Dendritic cell treated with granulocyte-macrophage colony-stimulating factor and Interleukin-4, amounts not matched to agents 40 ng/mL and 50 ng/mL, for 4 days (primary cell): Measurements from ENCODE around the gene UTP25.
"Not testable (repeated sequence)": the region's sequence is repeated elsewhere in the genome, so short reads cannot be mapped to it uniquely, and the experiment has no call there.

Source experiments
- H3K27ac Mint-ChIP-seq: one replicate; pipeline ENCODE4 v1.8.0; 2022; ENCODE audit warnings: mild to moderate bottlenecking, mixed read lengths
- H3K27me3 Mint-ChIP-seq: one replicate; pipeline ENCODE4 v1.8.0; 2022; ENCODE audit warnings: mild to moderate bottlenecking, mixed read lengths
- H3K36me3 Mint-ChIP-seq: one replicate; pipeline ENCODE4 v1.8.0; 2022; ENCODE audit warnings: low read depth, mixed read lengths
- H3K4me1 Mint-ChIP-seq: one replicate; pipeline ENCODE4 v1.8.0; 2022; ENCODE audit warnings: low read depth, mixed read lengths
- H3K4me3 Mint-ChIP-seq: one replicate; pipeline ENCODE4 v1.8.0; 2022; ENCODE audit warnings: mild to moderate bottlenecking, moderate library complexity, mixed read lengths
- H3K9me3 Mint-ChIP-seq: one replicate; pipeline ENCODE4 v1.8.0; 2022; ENCODE audit warnings: mixed read lengths
- intact Hi-C: fragments of 100-400 bp; cut with micrococcal nuclease; formaldehyde crosslinking; loops from one replicate; pipeline ENCODE4 v1.15.0; 2022

Gene UTP25

GRCh38 chr1:209895709-209896108 lies 67.9 kb downstream of the UTP25 start:
- Mint-ChIP-seq H3K27ac (no peak overlapping the region), H3K36me3 (no peaks in the 10 kb centered on the region), H3K4me1 (no peaks in the 10 kb centered on the region), H3K9me3 (no peaks in the 10 kb centered on the region), H3K27me3 (no peaks in the 10 kb centered on the region), H3K4me3 (no peak overlapping the region)
- intact Hi-C loops, result no loop called here

DNA sequence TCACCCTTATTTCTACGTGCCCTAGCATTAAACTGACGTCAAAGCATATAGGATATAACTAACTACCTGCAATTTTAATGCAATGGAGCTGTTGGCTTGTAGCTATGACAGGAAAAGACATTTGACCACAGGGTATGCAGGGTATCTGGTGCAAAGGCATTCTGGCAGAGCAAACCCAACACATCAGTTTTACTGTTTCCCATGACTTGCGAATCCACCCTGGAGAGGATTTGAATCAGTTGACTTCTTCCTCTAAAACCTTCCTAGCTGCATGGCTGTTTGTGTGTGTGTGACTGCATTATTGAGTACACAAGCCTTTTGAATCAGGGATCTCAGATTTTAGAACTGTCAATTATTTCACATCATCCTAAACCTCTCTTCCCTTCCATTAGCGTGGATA lies 68.6 kb downstream of the UTP25 start:
- no peak overlapping the region for H3K27ac Mint-ChIP-seq
- intact Hi-C loops, result no loop called here
- no peaks in the 10 kb centered on the region for H3K9me3 Mint-ChIP-seq
- no peaks in the 10 kb centered on the region for H3K36me3 Mint-ChIP-seq
- H3K27me3 Mint-ChIP-seq, result no peaks in the 10 kb centered on the region
- no peaks in the 10 kb centered on the region for H3K4me1 Mint-ChIP-seq
- H3K4me3 Mint-ChIP-seq, result no peak overlapping the region

- not testable (repeated sequence) for H3K36me3 Mint-ChIP-seq, H3K27me3 Mint-ChIP-seq
These were observed 70.5 kb downstream of the UTP25 start for GRCh38 chr1:209898271-209898670.

GRCh38 chr1:209898851-209899250 lies 71.1 kb downstream of the UTP25 start:
- H3K36me3 Mint-ChIP-seq, intact Hi-C loops, H3K4me3 Mint-ChIP-seq, H3K4me1 Mint-ChIP-seq, H3K9me3 Mint-ChIP-seq, H3K27me3 Mint-ChIP-seq, H3K27ac Mint-ChIP-seq: not testable (repeated sequence)

More at GRCh38 chr1:209898271-209898670, 70.5 kb downstream of the UTP25 start:
- H3K4me3 Mint-ChIP-seq, H3K4me1 Mint-ChIP-seq, H3K9me3 Mint-ChIP-seq, H3K27ac Mint-ChIP-seq, intact Hi-C loops: not testable (repeated sequence)

GRCh38 chr1:209899948-209900347 lies 72.2 kb downstream of the UTP25 start:
- Mint-ChIP-seq H3K27ac (no peak overlapping the region), H3K27me3 (no peaks in the 10 kb centered on the region), H3K9me3 (no peaks in the 10 kb centered on the region), H3K4me1 (no peaks in the 10 kb centered on the region), H3K36me3 (no peaks in the 10 kb centered on the region), H3K4me3 (no peak overlapping the region)
- intact Hi-C loops, result no loop called here

DNA sequence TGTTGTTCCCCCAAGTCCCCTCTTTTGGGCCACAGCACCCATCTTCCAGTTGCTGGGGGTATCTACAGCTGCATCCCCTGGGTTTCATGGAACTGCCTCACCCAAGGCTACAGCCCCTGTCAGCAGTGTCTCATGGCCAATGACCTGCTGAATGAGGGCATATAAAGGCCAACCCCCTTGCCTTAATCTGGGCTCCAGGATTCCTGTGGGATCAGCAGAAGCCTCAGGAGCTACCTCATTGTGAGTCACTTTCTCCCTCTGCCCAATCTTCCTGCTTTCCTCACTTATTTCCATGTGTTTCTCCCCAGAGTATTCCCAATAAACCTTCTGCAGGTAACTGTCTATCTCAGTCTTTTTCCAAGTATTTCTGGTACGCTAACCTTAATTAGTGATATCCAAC lies 73.0 kb downstream of the UTP25 start:
- H3K27ac Mint-ChIP-seq, result no peak overlapping the region
- no peak overlapping the region for H3K4me3 Mint-ChIP-seq
- no peaks in the 10 kb centered on the region for H3K4me1 Mint-ChIP-seq
- no peaks in the 10 kb centered on the region for H3K36me3 Mint-ChIP-seq
- H3K9me3 Mint-ChIP-seq, result no peaks in the 10 kb centered on the region
- H3K27me3 Mint-ChIP-seq, result no peaks in the 10 kb centered on the region
- intact Hi-C loops, result no loop called here

DNA sequence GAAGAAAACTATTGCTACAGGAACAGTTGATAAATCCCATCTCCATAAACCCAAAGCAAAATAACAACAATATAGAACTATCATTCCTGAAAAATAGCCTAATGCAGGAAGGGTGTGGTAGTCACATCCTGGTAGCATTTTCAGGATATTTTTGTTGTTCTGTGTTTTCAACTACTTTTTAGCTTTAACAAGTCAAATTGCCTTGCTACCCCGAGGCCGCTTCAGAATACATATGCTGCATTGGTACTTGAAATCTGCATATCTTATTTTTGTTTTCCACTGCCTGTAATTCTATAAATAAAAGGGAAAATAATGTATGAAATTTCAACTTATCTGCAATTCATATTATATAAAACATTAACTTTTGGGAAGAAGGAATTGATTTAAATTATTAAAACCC lies 73.4 kb downstream of the UTP25 start:
- no peak overlapping the region for H3K27ac Mint-ChIP-seq

DNA sequence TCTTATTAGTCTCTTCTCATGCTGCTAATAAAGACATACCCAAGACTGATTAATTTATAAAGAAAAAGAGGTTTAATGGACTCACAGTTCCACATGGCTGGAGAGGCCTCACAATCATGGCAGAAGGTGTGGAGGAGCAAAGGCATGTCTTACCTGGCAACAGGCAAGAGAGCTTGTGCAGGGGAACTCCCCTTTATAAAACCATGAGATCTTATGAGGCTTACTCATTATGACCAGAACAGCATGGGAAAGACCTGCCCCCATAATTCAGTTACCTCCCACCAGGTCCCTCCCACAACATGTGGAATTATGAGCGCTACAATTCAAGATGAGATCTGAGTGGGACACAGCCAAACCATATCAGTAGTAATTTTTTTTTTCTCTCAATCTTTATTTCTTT lies 77.0 kb downstream of the UTP25 start:
- intact Hi-C loops, H3K27ac Mint-ChIP-seq, H3K4me1 Mint-ChIP-seq, H3K36me3 Mint-ChIP-seq, H3K27me3 Mint-ChIP-seq, H3K4me3 Mint-ChIP-seq, H3K9me3 Mint-ChIP-seq: not testable (repeated sequence)

More for the DNA sequence above, 73.4 kb downstream of the UTP25 start:
- H3K27me3 Mint-ChIP-seq, result no peaks in the 10 kb centered on the region
- no peaks in the 10 kb centered on the region for H3K9me3 Mint-ChIP-seq
- intact Hi-C loops, result no loop called here
- H3K4me3 Mint-ChIP-seq, result no peak overlapping the region
- no peaks in the 10 kb centered on the region for H3K4me1 Mint-ChIP-seq
- H3K36me3 Mint-ChIP-seq, result no peaks in the 10 kb centered on the region
